Spinal cord (tissue), 10 donors: ENCODE data around the gene CMSS1. TPM values are rescaled to one million over a fixed set of nuclear protein-coding genes. Genes with fewer than 3 reads are reported as not detected.
"Not testable (repeated sequence)": the region's sequence is repeated elsewhere in the genome, so short reads cannot be mapped to it uniquely, and the experiment has no call there.

Source experiments
- DNase-seq, 6 donors: peaks; one replicate each; pipeline versions ENCODE4 v3.0.0 to v3.0.0-alpha.2; 2013 to 2015; ENCODE audit warnings: low spot score in 6 of 6, low read depth in 4 of 6
- H3K27ac ChIP-seq: one replicate; pipeline ENCODE4 v1.5.1; 2013; ENCODE audit warnings: low read depth, low read length, control low read depth
- H3K27me3 ChIP-seq: one replicate; pipeline ENCODE4 v1.6.1; 2013; ENCODE audit warnings: low read length; ENCODE audit not compliant: control insufficient read depth, insufficient read depth
- H3K36me3 ChIP-seq: one replicate; pipeline ENCODE4 v1.6.1; 2013; ENCODE audit warnings: low read length; ENCODE audit not compliant: control insufficient read depth, insufficient read depth
- H3K4me1 ChIP-seq: one replicate; pipeline ENCODE4 v1.6.1; 2013; ENCODE audit warnings: low read length; ENCODE audit not compliant: control insufficient read depth, insufficient read depth
- H3K4me3 ChIP-seq: one replicate; pipeline ENCODE4 v1.5.1; 2013; ENCODE audit warnings: low read depth, low read length, control low read depth
- H3K9me3 ChIP-seq: one replicate; pipeline ENCODE4 v1.6.1; 2013; ENCODE audit warnings: low read length; ENCODE audit not compliant: control insufficient read depth, insufficient read depth
- WGBS: methylation state at CpG from one replicate; pipeline ENCODE4 v1.1.5; 2013; ENCODE audit warnings: missing lambda C conversion rate; ENCODE audit not compliant: insufficient coverage; 5-methylcytosine and 5-hydroxymethylcytosine counted together
- polyA plus RNA-seq, 2 donors: library from polyadenylated mRNA; unstranded; fragments of 120-200 nt; gene quantifications; one replicate each; pipeline ENCODE4 v1.2.1, GENCODE V29; 2013; ENCODE audit not compliant: insufficient read length in 2 of 2
- total RNA-seq, 2 donors: library from RNA; depleted of rRNA in 1 of 2; stranded (reverse); fragments of 120-200 nt in 1 of 2; fragments of >200 nt in 1 of 2; gene quantifications; one replicate each; pipeline versions ENCODE4 v1.2.3 to v1.2.4, GENCODE V29; 2013 to 2014
- donor health status: healthy.

Gene CMSS1
- total and polyA plus RNA-seq, 4 donors, result 19.9 to 50.4 (median 36.3) TPM

DNA sequence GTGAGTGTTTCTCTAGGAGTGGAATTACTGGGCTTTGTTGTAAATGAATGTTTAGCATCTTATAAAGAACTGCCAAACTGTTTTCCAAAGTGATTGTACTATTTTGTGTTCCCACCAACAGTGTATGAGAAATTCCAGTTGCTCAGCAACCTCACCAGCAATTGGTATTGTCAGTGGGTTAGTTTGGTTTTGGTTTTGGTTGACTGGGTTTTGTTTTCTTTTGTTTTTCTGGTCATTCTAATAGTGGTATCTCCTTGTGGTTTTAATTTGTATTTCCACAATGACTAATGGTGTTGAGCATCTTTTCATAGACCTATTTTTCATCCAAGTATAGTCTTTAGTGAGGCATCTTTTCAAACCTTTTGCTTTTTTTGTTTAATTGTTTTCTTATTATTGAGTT lies 269.5 kb downstream of the CMSS1 start:
- Histone ChIP-seq H3K4me1 (no peaks in the 10 kb centered on the region), H3K36me3 (no peaks in the 10 kb centered on the region)
- DNase-seq, result peak in 2 of 6 donors; percentile 23

DNA sequence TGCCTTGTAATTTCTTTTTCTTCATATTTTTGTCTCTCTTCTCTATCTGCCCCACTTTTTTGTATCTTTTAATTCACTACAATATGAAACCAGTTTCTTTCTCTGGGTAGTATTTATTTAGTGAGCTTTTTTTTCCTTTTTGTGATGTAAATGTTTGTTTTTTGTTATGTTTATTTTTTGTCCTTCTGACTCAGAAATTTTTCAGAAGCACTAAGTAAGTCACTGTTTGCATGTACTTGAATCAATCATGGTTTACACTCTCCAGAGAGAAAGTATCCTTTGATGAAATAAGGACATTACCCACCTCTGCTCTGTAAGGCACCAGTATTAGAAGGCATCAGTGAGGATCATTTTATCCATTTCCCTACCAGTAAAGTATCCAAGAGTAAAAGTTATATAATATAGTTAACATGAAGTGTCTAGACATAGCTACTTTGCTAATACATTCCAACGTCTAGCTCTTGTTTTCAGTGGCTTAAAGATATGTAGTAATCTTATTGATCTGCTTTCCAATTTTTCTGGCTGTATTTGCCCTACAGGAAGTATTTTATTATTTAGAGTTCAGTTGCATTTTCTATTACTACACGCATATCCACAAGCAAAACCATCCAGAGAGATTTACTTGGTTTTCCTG lies 271.2 kb downstream of the CMSS1 start:
- Histone ChIP-seq H3K27me3 (no peaks in the 10 kb centered on the region), H3K9me3 (no peaks in the 10 kb centered on the region), H3K4me3 (no peak overlapping the region), H3K4me1 (no peaks in the 10 kb centered on the region), H3K36me3 (no peaks in the 10 kb centered on the region), H3K27ac (no peak overlapping the region)
- no peak for DNase-seq
- no CpG with 5 or more reads among the region's 2 CpGs for WGBS

More for the DNA sequence above, 269.5 kb downstream of the CMSS1 start:
- Histone ChIP-seq H3K27ac (no peak overlapping the region), H3K27me3 (no peaks in the 10 kb centered on the region), H3K4me3 (no peak overlapping the region), H3K9me3 (no peaks in the 10 kb centered on the region)

DNA sequence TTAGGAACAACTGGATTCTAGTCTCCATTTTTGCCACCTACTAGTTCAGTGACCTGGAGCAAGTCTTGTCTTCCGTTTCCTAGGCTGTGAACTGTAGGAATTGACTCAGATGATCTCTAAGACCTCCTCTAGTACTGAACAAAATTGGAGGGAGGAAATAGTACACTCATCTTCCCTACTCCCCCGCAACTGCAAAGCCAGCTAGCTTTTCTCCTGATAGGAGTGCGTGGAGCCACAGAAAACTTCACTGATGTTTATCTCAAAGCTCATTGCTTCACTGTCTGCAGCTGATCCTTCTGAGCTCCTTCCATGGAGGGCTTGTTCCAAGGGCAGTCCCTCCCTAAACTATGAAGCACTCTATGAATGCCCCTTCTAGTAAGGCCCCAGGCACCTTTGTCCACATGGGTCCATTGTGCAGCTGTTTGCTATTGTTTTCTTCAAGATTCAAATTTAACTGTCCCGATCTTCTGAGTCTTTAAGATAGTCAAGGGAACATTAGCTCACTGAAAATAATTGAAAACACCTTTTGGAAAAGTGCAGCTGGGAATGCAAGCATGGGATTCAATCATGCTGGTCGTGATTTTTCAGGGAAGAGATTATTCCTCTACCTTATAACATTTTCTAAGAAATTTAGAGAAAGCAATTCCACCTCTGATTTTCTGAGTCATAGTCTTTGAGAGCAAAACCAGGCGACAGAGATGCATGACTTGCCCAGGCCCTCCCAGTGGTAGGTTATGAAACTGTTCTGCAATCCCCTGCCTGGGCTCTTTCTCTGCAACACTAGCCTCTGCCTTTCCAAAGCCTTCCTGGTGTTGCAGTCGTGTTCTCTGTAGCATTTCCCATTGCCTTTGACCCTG lies 272.4 kb downstream of the CMSS1 start:
- Histone ChIP-seq H3K4me3 (no peak overlapping the region), H3K27ac (no peak overlapping the region), H3K4me1 (no peaks in the 10 kb centered on the region), H3K9me3 (no peaks in the 10 kb centered on the region), H3K27me3 (no peaks in the 10 kb centered on the region), H3K36me3 (no peaks in the 10 kb centered on the region)
- DNase-seq, result no peak
- WGBS, result 69% methylated on average over 3 of the region's 7 CpGs

DNA sequence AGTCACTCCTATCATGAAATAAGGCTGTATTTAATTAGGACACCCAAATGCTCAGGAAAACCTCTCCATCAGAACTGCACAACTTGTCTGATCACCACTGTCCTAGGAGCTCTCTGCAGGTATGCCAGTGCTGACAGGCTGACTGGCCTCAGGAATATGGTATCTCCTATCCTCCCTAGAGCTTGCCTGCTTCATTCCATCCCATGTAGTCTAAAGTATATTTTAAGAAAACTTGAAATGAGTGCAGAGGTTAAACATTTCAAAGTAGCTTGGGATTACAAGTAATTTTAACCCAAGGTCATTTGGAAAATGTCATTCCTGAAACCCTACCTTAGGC lies 273.0 kb downstream of the CMSS1 start:
- H3K4me3 ChIP-seq, result no peak overlapping the region
- no peaks in the 10 kb centered on the region for H3K27me3 ChIP-seq
- H3K27ac ChIP-seq, result no peak overlapping the region
- H3K36me3 ChIP-seq, result no peaks in the 10 kb centered on the region
- no peaks in the 10 kb centered on the region for H3K4me1 ChIP-seq
- DNase-seq, result no peak
- no peaks in the 10 kb centered on the region for H3K9me3 ChIP-seq

DNA sequence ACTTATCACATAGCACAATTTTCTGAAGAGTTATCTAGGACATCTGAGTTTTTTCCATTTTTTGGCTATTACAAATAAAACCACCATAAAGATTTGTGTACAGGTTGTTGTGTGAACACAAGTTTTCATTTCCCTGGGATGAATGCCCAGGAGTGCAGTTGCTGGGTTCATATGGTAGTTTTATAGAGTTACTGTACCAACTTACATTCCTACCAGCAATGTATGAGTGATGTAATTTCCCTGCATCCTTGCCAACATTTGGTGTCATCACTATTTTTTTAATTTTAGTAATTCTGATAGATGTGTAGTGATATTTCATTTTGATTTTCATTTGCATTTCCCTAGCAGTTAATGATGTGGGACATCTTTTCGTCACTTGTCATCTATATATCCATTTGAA lies 276.2 kb downstream of the CMSS1 start:
- no CpG with 5 or more reads among the region's 1 CpG for WGBS
- Histone ChIP-seq H3K27ac (no peak overlapping the region), H3K4me3 (no peak overlapping the region), H3K9me3 (no peaks in the 10 kb centered on the region), H3K4me1 (no peaks in the 10 kb centered on the region), H3K36me3 (no peaks in the 10 kb centered on the region), H3K27me3 (no peaks in the 10 kb centered on the region)
- DNase-seq, result no peak

DNA sequence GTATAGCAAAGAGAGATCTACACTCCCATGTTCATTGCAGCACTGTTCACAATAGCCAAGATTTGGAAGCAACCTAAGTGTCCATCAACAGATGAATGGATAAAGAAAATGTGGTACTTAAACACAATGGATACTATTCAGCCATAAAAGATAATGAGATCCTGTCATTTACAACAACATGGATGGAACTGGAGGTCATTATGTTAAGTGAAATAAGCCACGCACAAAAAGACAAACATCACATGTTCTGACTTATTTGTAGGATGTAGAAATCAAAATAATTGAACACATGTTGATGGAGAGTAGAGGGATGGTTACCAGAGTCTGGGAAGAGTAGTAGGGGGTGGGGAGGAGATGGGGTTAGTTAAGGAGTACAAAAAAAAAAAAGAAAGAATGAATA lies 278.6 kb downstream of the CMSS1 start:
- not testable (repeated sequence) for H3K27me3 ChIP-seq, H3K9me3 ChIP-seq, H3K4me3 ChIP-seq, H3K4me1 ChIP-seq, H3K36me3 ChIP-seq, DNase-seq, H3K27ac ChIP-seq
- WGBS, result no CpG with 5 or more reads among the region's 1 CpG

DNA sequence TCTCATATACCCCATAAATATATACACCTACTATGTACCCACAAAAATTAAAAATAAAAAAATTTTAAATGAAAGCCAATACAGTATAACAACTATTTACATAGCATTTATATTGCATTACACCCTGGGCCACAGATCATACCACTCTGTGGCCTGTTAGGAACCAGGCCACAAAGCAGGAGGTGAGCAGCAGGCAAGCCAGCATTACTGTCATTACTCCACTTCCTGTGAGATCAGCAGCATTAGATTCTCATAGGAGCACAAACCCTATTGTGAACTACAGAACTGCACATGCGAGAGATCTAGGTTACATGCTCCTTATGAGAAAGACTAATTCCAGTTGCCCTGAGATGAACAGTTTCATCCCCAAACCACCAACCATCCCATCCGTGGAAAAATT lies 279.2 kb downstream of the CMSS1 start:
- Histone ChIP-seq H3K27ac (no peak overlapping the region), H3K36me3 (no peaks in the 10 kb centered on the region), H3K4me1 (no peaks in the 10 kb centered on the region), H3K4me3 (no peak overlapping the region), H3K9me3 (no peaks in the 10 kb centered on the region), H3K27me3 (no peaks in the 10 kb centered on the region)
- no peak for DNase-seq
- no CpG with 5 or more reads among the region's 2 CpGs for WGBS

DNA sequence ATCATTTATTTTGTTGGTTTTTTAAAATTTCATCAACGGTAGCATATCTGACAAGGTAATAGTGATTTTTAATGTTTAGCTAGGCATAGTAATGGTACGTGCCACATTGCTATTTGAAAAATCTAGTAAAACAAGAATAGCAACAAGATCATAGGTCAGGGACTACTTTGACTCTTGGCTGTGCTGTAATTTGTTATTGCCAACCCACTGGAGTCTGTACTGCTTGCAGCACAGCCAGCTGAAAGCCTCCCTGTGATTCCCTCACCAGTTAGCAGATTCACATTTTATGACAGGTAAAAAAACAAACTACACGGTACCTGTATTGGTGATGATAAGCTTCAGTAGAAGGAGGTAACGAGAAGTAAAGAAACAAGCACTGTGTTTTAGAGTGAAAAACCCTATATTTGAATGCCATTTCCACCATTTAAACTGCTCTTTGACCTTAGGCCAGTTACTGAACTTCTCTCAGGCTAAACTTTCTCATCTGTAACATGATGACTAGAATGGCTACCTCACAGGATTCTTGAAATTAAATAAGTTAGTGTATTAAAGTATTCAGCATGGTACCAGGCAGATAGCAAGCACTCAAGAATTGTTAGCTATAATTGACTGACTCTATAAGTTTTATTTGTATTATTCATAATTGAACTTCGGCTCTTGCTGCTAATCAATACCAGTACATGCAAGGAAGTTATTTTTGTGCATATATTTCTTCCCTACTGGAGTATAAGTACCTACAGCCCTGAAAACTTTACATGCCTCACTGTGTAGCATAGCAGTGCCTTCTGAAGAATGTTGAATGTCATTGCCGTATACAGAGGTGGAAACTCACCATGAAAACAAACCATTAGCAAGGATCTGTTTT lies 280.5 kb downstream of the CMSS1 start:
- no peak overlapping the region for H3K27ac ChIP-seq
- H3K4me1 ChIP-seq, result no peaks in the 10 kb centered on the region
- no peak overlapping the region for H3K4me3 ChIP-seq
- H3K27me3 ChIP-seq, result no peaks in the 10 kb centered on the region
- H3K9me3 ChIP-seq, result no peaks in the 10 kb centered on the region
- WGBS, result no CpG with 5 or more reads among the region's 6 CpGs
- no peak for DNase-seq
- H3K36me3 ChIP-seq, result no peaks in the 10 kb centered on the region

DNA sequence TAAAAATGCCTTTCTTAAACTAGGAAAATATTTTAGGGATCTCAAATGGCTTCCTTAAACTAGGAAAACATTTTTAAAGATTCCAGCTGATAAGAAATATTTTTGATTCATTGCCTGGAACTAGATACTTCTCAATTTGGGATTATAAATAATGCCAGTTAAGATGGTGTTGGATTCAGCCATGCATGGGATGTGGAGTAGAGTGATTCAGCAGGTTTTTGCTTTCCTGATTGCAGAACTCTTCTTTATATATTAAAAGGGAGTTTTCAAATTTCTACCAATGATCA lies 281.1 kb downstream of the CMSS1 start:
- Histone ChIP-seq H3K9me3 (no peaks in the 10 kb centered on the region), H3K4me3 (no peak overlapping the region), H3K27me3 (no peaks in the 10 kb centered on the region), H3K36me3 (no peaks in the 10 kb centered on the region), H3K4me1 (no peaks in the 10 kb centered on the region), H3K27ac (no peak overlapping the region)
- DNase-seq, result no peak

DNA sequence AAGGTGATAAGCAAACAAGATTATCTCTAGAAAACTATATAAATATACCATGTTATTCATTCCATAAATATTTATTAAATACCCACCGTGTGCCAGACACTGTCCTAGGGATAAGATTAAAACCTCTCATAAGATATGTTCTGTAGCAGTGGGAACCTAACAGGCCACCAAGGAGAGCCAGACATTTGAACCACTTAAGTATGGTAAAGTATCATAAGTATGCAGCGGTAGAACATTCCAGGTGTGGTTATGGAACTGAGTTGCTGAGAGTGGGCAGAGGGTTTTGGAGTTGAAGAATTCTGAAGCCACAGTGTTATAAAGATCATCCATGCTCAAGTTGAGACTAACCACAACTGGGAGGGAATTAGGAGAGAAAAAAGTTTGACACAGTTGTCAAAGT lies 282.0 kb downstream of the CMSS1 start:
- 100% methylated on average over 1 of the region's 2 CpGs for WGBS
- no peaks in the 10 kb centered on the region for H3K9me3 ChIP-seq
- no peaks in the 10 kb centered on the region for H3K27me3 ChIP-seq
- no peak for DNase-seq
- no peak overlapping the region for H3K27ac ChIP-seq
- H3K4me1 ChIP-seq, result no peaks in the 10 kb centered on the region
- no peak overlapping the region for H3K4me3 ChIP-seq
- no peaks in the 10 kb centered on the region for H3K36me3 ChIP-seq
